Activated B cell treated with CpG ODN at 0.5 μM for 24 hours (primary cell): ENCODE measurements around the gene GALNT6. TPM values are rescaled to one million over a fixed set of nuclear protein-coding genes. Genes with fewer than 3 reads are reported as not detected.

Experiments used
- ATAC-seq: fragments of 200-7000 bp; cut with Tn5 transposase; one replicate; pipeline ENCODE4 v1.10.0; 2021; ENCODE audit warnings: low read depth, mild to moderate bottlenecking, moderate library complexity
- CTCF ChIA-PET: fragments of 350-600 bp; sonication (Branson Sonifier 250); formaldehyde crosslinking; loops from one replicate; lab custom pipeline; 2021; ENCODE audit warnings: antibody characterized with exemption; lab: Charles Lee
- POLR2A ChIA-PET: fragments of 350-600 bp; sonication (Branson Sonifier 250); formaldehyde crosslinking; loops from one replicate; lab custom pipeline; 2021; ENCODE audit warnings: antibody characterized with exemption; lab: Charles Lee
- DNase-seq: peaks from one replicate; pipeline ENCODE4 v3.0.0; 2022
- H3K27ac Mint-ChIP-seq: one replicate; pipeline ENCODE4 v1.8.0; 2020; ENCODE audit warnings: mixed read lengths
- H3K27me3 Mint-ChIP-seq: one replicate; pipeline ENCODE4 v1.8.0; 2021; ENCODE audit warnings: mixed read lengths
- H3K36me3 Mint-ChIP-seq: one replicate; pipeline ENCODE4 v1.8.0; 2021; ENCODE audit warnings: low read depth, mixed read lengths
- H3K4me1 Mint-ChIP-seq: one replicate; pipeline ENCODE4 v1.8.0; 2021; ENCODE audit warnings: mixed read lengths
- H3K4me3 Mint-ChIP-seq: one replicate; pipeline ENCODE4 v1.8.0; 2020; ENCODE audit warnings: mild to moderate bottlenecking, mixed read lengths
- H3K9me3 Mint-ChIP-seq: one replicate; pipeline ENCODE4 v1.8.0; 2020; ENCODE audit warnings: mixed read lengths
- intact Hi-C: fragments of 100-400 bp; cut with micrococcal nuclease; formaldehyde crosslinking; loops from one replicate; pipeline ENCODE4 v1.15.1; 2024
- total RNA-seq: library from RNA; stranded (reverse); gene quantifications from 2 replicates; pipeline ENCODE4 v1.2.3, GENCODE V29; 2022
- TF ChIP-seq, protein P1 (sequence below): fragments of 200-600 bp; IDR thresholded peaks from one replicate; pipeline ENCODE4 v1.8.0; 2022; ENCODE audit warnings: antibody characterized with exemption, mild to moderate bottlenecking

GALNT6 gene
- total RNA-seq, 1 donor from 2014 or later, result 24.4 TPM

- no peak for DNase-seq
- Mint-ChIP-seq H3K9me3 (no peaks in the 10 kb centered on the region), H3K36me3 (no peaks in the 10 kb centered on the region), H3K4me1 (peaks cover 23% of the 10 kb centered on the region), H3K4me3 (no peak overlapping the region), H3K27ac (no peak overlapping the region), H3K27me3 (no peaks in the 10 kb centered on the region)
- intact Hi-C loops, result no loop called here
- ATAC-seq, result no peak
- TF ChIP-seq, protein P1, sequence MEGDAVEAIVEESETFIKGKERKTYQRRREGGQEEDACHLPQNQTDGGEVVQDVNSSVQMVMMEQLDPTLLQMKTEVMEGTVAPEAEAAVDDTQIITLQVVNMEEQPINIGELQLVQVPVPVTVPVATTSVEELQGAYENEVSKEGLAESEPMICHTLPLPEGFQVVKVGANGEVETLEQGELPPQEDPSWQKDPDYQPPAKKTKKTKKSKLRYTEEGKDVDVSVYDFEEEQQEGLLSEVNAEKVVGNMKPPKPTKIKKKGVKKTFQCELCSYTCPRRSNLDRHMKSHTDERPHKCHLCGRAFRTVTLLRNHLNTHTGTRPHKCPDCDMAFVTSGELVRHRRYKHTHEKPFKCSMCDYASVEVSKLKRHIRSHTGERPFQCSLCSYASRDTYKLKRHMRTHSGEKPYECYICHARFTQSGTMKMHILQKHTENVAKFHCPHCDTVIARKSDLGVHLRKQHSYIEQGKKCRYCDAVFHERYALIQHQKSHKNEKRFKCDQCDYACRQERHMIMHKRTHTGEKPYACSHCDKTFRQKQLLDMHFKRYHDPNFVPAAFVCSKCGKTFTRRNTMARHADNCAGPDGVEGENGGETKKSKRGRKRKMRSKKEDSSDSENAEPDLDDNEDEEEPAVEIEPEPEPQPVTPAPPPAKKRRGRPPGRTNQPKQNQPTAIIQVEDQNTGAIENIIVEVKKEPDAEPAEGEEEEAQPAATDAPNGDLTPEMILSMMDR, result no peak
- ChIA-PET POLR2A (interaction anchor here (0.7 kb wide), 1 partner anchor 18 kb away, joined by 3 read pairs; no protein-coding TSS in a partner anchor), CTCF (interaction anchor here (1.2 to 3.6 kb wide), 2 partner anchors 8 to 78 kb away, joined by 4 to 34 read pairs; no protein-coding TSS in a partner anchor)
Measured at GRCh38 chr12:51349026-51349425, 42.2 kb downstream of the GALNT6 start.

- Mint-ChIP-seq H3K4me3 (no peak overlapping the region), H3K36me3 (no peaks in the 10 kb centered on the region), H3K27me3 (no peaks in the 10 kb centered on the region), H3K4me1 (peaks cover 32% of the 10 kb centered on the region), H3K27ac (no peak overlapping the region), H3K9me3 (no peaks in the 10 kb centered on the region)
- DNase-seq, result no peak
- ChIA-PET POLR2A (interaction anchor here (0.9 kb wide), 1 partner anchor 24 kb away, joined by 3 read pairs; the partner anchor contains the start of gene BIN2), CTCF (no interaction called here)
- intact Hi-C loops, result no loop called here
- no peak for ATAC-seq
- TF ChIP-seq, protein P1, result no peak
Measured at GRCh38 chr12:51348116-51348515, 43.1 kb downstream of the GALNT6 start.

GRCh38 chr12:51346581-51346980 is 44.6 kb downstream of the GALNT6 start, which contains the start of gene CELA1:
Gene CELA1, minus strand, starts transcription at chr12:51346679. Its CDS starts 41 bp downstream, at chr12:51346638.
- ChIA-PET POLR2A (interaction anchor here (0.7 kb wide), 1 partner anchor 515 kb away, joined by 4 read pairs; no protein-coding TSS in a partner anchor), CTCF (no interaction called here)
- Mint-ChIP-seq H3K27ac (no peak within 1 kb of the TSS), H3K4me1 (peaks cover 43% of the 10 kb centered on the region), H3K9me3 (no peaks in the 10 kb centered on the region), H3K36me3 (no peaks in the 10 kb centered on the region), H3K27me3 (no peaks in the 10 kb centered on the region), H3K4me3 (no peak within 1 kb of the TSS)
- ATAC-seq (no peak), DNase-seq (no peak)
- intact Hi-C loops, result no loop called here
- TF ChIP-seq, protein P1, result no peak

GRCh38 chr12:51345681-51346080 is 45.5 kb downstream of the GALNT6 start:
- TF ChIP-seq, protein P1, result no peak
- POLR2A ChIA-PET, result no interaction called here
- H3K36me3 Mint-ChIP-seq, result no peaks in the 10 kb centered on the region
- no peak for ATAC-seq
- no peak overlapping the region for H3K27ac Mint-ChIP-seq
- CTCF ChIA-PET, result no interaction called here
- H3K4me1 Mint-ChIP-seq, result peaks cover 49% of the 10 kb centered on the region
- no peak for DNase-seq
- no peak overlapping the region for H3K4me3 Mint-ChIP-seq
- intact Hi-C loops, result no loop called here
- H3K9me3 Mint-ChIP-seq, result no peaks in the 10 kb centered on the region
- no peaks in the 10 kb centered on the region for H3K27me3 Mint-ChIP-seq

- ATAC-seq, result no peak
- POLR2A ChIA-PET, result interaction anchor here (0.5 to 1.1 kb wide), 5 partner anchors 11 to 125 kb away, joined by 3 to 7 read pairs (median 3); partner anchors contain the start of gene POU6F1
- DNase-seq, result no peak
- Mint-ChIP-seq H3K27ac (no peak overlapping the region), H3K36me3 (no peaks in the 10 kb centered on the region), H3K4me3 (no peak overlapping the region), H3K9me3 (no peaks in the 10 kb centered on the region), H3K4me1 (peaks cover 49% of the 10 kb centered on the region), H3K27me3 (no peaks in the 10 kb centered on the region)
- TF ChIP-seq, protein P1, result no peak
- intact Hi-C loops, result loop anchor here (5.0 kb wide), 2 partner anchors 171 to 356 kb away; partner anchors contain the start of gene TFCP2
- CTCF ChIA-PET, result interaction anchor here (0.7 to 6.2 kb wide), 4 partner anchors 12 to 80 kb away, joined by 3 to 67 read pairs (median 40); partner anchors contain the start of gene SMAGP
Measured at GRCh38 chr12:51343201-51343600, 48.0 kb downstream of the GALNT6 start.
